ENCODE results near the gene DAPK3.
"Not testable (repeated sequence)": the region's sequence is repeated elsewhere in the genome, so short reads cannot be mapped to it uniquely, and the experiment has no call there.

DAPK3 gene

DNA sequence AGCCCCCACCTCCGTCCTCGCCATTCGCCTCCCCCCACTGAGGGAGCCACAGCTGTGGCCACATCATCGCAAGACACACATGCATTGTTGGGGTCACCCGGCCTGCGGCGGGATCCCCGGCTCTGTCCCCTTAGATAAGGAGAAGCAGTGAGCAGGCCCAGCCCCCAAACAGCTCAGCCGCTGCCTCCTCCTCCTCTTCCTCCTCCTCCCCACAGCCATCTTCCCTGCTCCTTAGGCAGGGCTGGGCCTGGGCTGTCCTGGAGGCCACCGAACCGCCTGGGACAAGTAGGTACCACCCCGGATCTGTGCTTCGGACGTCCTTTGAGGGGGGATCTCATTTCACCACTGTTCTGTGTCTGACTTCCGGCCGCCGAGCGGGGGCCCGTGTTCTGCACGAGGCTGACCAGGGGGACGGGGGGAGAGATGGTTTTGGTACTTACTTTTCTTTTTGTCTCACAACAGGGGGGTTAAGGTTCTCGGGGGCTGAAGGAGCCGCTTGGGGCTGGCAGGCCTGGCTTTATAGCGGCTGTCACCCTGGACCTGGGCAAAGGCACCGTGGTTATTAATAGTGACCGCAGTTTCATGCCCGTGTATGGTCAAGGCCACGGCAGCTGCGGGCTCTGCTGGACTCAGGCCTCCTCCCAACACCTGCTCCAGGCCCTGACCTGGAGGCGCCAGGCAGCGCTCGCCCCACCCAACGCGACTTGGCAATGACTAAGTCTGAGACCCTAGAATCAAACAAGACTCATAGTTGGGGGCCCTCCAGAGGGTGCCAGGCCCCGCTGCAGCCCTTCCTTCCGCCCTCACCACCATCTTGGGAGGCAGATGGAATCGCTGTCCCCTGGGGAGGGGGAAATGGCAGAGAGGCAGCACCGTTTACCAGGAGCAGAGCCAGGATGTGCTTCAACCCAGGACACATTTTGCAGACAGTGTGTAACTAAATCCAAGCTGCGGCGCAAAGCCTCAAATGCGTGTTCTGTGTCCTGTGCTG lies 19.7 kb downstream of the DAPK3 start:
- H3K27ac ChIP-seq: no peak overlapping the region
- no peak for TF ChIP-seq ZFX (IDR thresholded peaks at IDR 0.05; ENCODE audit: borderline replicate concordance)
- TF ChIP-seq, protein P1, sequence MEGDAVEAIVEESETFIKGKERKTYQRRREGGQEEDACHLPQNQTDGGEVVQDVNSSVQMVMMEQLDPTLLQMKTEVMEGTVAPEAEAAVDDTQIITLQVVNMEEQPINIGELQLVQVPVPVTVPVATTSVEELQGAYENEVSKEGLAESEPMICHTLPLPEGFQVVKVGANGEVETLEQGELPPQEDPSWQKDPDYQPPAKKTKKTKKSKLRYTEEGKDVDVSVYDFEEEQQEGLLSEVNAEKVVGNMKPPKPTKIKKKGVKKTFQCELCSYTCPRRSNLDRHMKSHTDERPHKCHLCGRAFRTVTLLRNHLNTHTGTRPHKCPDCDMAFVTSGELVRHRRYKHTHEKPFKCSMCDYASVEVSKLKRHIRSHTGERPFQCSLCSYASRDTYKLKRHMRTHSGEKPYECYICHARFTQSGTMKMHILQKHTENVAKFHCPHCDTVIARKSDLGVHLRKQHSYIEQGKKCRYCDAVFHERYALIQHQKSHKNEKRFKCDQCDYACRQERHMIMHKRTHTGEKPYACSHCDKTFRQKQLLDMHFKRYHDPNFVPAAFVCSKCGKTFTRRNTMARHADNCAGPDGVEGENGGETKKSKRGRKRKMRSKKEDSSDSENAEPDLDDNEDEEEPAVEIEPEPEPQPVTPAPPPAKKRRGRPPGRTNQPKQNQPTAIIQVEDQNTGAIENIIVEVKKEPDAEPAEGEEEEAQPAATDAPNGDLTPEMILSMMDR (IDR thresholded peaks at IDR 0.05): no peak

- no peak overlapping the region for H3K27ac ChIP-seq
- no peak for TF ChIP-seq ZFX (IDR thresholded peaks at IDR 0.05; ENCODE audit: borderline replicate concordance)
- TF ChIP-seq, protein P1 (IDR thresholded peaks at IDR 0.05): no peak
Observed at GRCh38 chr19:3949997-3950859, 20.7 kb downstream of the DAPK3 start.

GRCh38 chr19:3949294-3949693 lies 21.6 kb downstream of the DAPK3 start:
- TF ChIP-seq, protein P1 (IDR thresholded peaks at IDR 0.05): no peak
- TF ChIP-seq ZFX (IDR thresholded peaks at IDR 0.05; ENCODE audit: borderline replicate concordance): no peak
- no peak overlapping the region for H3K27ac ChIP-seq

DNA sequence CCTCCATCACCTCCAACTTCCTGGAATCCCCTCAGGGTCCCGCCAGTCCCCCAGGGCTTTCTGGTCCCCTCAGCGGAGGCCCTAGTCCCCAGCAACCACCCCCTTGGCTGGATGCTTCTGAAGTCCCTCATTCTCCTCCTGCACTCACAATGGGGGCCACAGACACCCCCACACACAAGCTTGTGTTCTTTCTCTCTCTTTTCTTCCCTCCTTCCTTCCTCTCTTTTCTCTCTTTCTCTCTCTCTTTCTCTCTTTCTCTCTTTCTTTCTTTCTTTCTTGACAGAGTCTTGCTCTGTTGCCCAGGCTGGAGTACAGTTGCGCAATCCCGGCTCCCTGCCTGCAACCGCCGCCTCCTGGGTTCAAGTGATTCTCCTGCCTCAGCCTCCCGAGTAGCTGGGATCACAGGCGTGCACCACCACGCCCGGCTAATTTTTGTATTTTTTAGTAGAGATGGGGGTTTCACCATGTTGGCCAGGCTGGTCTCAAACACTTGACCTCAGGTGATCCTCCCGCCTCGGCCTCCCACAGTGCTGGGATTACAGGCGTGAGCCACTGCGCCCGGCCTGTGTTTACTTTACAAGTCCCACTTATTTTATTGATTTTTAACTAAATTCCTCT lies 23.5 kb downstream of the DAPK3 start:
- not testable (repeated sequence) for H3K27ac ChIP-seq

DNA sequence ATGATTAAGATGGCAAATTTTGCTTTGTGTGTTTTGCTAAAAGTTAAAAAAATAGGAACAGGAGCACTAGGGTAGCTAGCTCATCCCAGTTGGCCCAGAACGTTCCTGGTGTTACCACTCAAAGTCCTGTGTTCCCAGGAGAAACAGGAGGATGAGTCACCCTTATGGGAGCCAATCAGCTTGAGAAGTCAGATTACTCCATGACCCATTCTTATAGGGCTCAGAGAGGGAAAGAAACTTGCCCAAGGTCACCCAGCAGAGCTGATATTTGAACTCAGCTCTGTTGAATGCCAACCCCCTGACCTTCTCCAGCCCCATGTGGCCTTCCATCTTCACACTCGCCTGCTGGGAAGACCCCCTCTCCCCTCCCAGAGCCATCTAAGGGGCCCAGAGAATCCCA lies 25.1 kb downstream of the DAPK3 start:
- TF ChIP-seq, protein P1 (IDR thresholded peaks at IDR 0.05): no peak
- no peak for TF ChIP-seq ZFX (IDR thresholded peaks at IDR 0.05; ENCODE audit: borderline replicate concordance)
- H3K27ac ChIP-seq: no peak overlapping the region

DNA sequence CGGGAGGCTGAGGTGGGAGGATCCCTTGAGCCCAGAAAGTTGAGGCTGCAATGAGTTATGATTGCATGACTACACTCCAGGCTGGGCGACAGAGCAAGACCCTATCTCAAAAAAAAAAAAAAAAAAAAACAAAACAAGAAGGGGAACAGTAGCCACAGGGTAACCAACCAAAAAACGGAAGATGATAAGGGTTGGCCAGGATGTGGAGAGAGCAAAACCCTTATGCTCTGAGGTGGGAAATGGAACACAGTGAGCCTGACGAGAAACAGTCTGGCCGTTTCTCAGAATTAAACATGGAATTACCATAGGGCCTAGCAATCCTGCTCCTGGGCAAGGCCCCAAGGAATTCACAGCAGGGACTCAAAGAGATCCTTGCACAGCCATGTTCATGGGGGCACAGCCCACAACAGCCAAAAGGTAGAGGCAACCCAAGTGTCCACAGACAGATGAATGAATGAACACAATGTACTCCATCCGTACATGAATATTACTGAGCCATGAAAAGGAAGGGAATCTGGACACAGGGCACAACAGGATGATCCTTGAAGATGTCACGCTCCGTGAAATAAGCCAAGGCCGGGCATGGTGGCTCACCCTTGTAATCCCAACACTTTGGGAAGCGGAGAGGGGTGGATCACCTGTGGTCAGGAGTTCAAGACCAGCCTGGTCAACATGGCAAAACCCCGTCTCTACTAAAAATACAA lies 26.7 kb downstream of the DAPK3 start:
- TF ChIP-seq, protein P1 (IDR thresholded peaks at IDR 0.05): no peak
- no peak for TF ChIP-seq ZFX (IDR thresholded peaks at IDR 0.05; ENCODE audit: borderline replicate concordance)
- no peak overlapping the region for H3K27ac ChIP-seq
